HEK293 (cell line): ENCODE data around the gene PTPRN2.

Experiments
- CTCF ChIA-PET: fragments of 350-600 bp; formaldehyde crosslinking; extraction: SDS; loops from one replicate; lab custom pipeline; 2021; ENCODE audit warnings: antibody characterized with exemption; lab: Yijun Ruan, JAX
- POLR2A ChIA-PET: fragments of 300-600 bp; formaldehyde crosslinking; extraction: SDS; loops from one replicate; lab custom pipeline; 2020; ENCODE audit warnings: antibody characterized with exemption, inconsistent platforms; lab: Yijun Ruan, JAX
- H3K27ac ChIP-seq: fragments of 200-500 bp; sonication (Bioruptor generic); 2 replicates; pipeline ENCODE4 v1.5.1; 2014; ENCODE audit warnings: low read depth, low read length, control low read depth, inconsistent platforms; ENCODE audit errors: extremely low read depth
- H3K36me3 ChIP-seq, 2 experiments: fragments of 200-500 bp in 1 of 2; sonication (Bioruptor generic) in 1 of 2; 1 replicate in 1 of 2; 2 replicates in 1 of 2; pipeline ENCODE4 v1.5.1; 2014 to 2017; ENCODE audit warnings: inconsistent platforms in 2 of 2, low read length in 2 of 2; ENCODE audit not compliant: control insufficient read depth in 2 of 2, insufficient read depth in 1 of 2
- H3K4me1 ChIP-seq: fragments of 200-500 bp; sonication (Bioruptor generic); 2 replicates; pipeline ENCODE4 v1.5.1; 2014; ENCODE audit warnings: mild to moderate bottlenecking, low read length, inconsistent platforms; ENCODE audit not compliant: control insufficient read depth, insufficient read depth
- H3K4me3 ChIP-seq: 2 replicates; pipeline ENCODE4 v1.5.1; 2011; ENCODE audit warnings: low read depth, mild to moderate bottlenecking, control low read depth, low read length, moderate library complexity
- H3K9me3 ChIP-seq: fragments of 200-500 bp; sonication (Bioruptor generic); 2 replicates; pipeline ENCODE4 v1.5.1; 2014; ENCODE audit warnings: low read depth, low read length, inconsistent platforms; ENCODE audit not compliant: control insufficient read depth, insufficient read depth
- GLIS1 ChIP-seq: fragments of 450-650 bp; formaldehyde crosslinking; IDR thresholded peaks from 2 replicates; pipeline ENCODE4 v1.5.1; 2016; ENCODE audit warnings: missing biosample characterization, missing genetic modification characterization
- INSM2 ChIP-seq: fragments of 450-650 bp; formaldehyde crosslinking; IDR thresholded peaks from 2 replicates; pipeline ENCODE4 v1.5.1; 2016; ENCODE audit warnings: missing biosample characterization, missing genetic modification characterization
- KLF17 ChIP-seq: fragments of 450-650 bp; formaldehyde crosslinking; IDR thresholded peaks from 2 replicates; pipeline ENCODE4 v1.5.1; 2016; ENCODE audit warnings: missing biosample characterization, missing genetic modification characterization
- SCRT2 ChIP-seq: fragments of 450-650 bp; formaldehyde crosslinking; IDR thresholded peaks from 2 replicates; pipeline ENCODE4 v1.5.1; 2016; ENCODE audit warnings: missing biosample characterization, missing genetic modification characterization
- ZBTB11 ChIP-seq: fragments of 450-650 bp; formaldehyde crosslinking; conservative IDR thresholded peaks from 2 replicates; pipeline ENCODE4 v1.5.1; 2016; ENCODE audit warnings: low read depth, missing biosample characterization, missing genetic modification characterization
- ZBTB21 ChIP-seq: fragments of 450-650 bp; formaldehyde crosslinking; IDR thresholded peaks from 2 replicates; pipeline ENCODE4 v1.5.1; 2017; ENCODE audit warnings: missing biosample characterization, missing genetic modification characterization
- ZEB2 ChIP-seq: fragments of 450-650 bp; formaldehyde crosslinking; IDR thresholded peaks from 2 replicates; pipeline ENCODE4 v1.5.1; 2016; ENCODE audit warnings: missing biosample characterization, missing genetic modification characterization
- ZNF112 ChIP-seq: fragments of 450-650 bp; formaldehyde crosslinking; IDR thresholded peaks from 2 replicates; pipeline ENCODE4 v1.5.0; 2017; ENCODE audit warnings: missing biosample characterization, missing genetic modification characterization
- ZNF16 ChIP-seq: fragments of 450-650 bp; formaldehyde crosslinking; IDR thresholded peaks from 2 replicates; pipeline ENCODE4 v1.5.1; 2016; ENCODE audit warnings: low read depth, missing biosample characterization, missing genetic modification characterization
- ZNF24 ChIP-seq: fragments of 450-650 bp; formaldehyde crosslinking; IDR thresholded peaks from 2 replicates; pipeline ENCODE4 v1.5.1; 2016; ENCODE audit warnings: missing biosample characterization, missing genetic modification characterization
- ZNF311 ChIP-seq: fragments of 450-650 bp; formaldehyde crosslinking; IDR thresholded peaks from 2 replicates; pipeline ENCODE4 v1.5.1; 2017; ENCODE audit warnings: missing biosample characterization, missing genetic modification characterization, borderline replicate concordance
- ZNF416 ChIP-seq: fragments of 450-650 bp; formaldehyde crosslinking; IDR thresholded peaks from 2 replicates; pipeline ENCODE4 v1.5.1; 2016; ENCODE audit warnings: missing biosample characterization, missing genetic modification characterization
- ZNF449 ChIP-seq: fragments of 450-650 bp; formaldehyde crosslinking; IDR thresholded peaks from 2 replicates; pipeline ENCODE4 v1.5.1; 2017; ENCODE audit warnings: missing biosample characterization, mild to moderate bottlenecking, missing genetic modification characterization, moderate library complexity
- ZNF514 ChIP-seq: fragments of 450-650 bp; formaldehyde crosslinking; IDR thresholded peaks from 2 replicates; pipeline ENCODE4 v1.5.1; 2016; ENCODE audit warnings: missing biosample characterization, missing genetic modification characterization
- ZNF660 ChIP-seq: fragments of 450-650 bp; IDR thresholded peaks from 2 replicates; pipeline ENCODE4 v1.5.1; 2018; ENCODE audit warnings: missing biosample characterization, mild to moderate bottlenecking, missing genetic modification characterization
- ZNF837 ChIP-seq: fragments of 450-650 bp; formaldehyde crosslinking; IDR thresholded peaks from 2 replicates; pipeline ENCODE4 v1.5.1; 2016; ENCODE audit warnings: missing biosample characterization, missing genetic modification characterization

Gene PTPRN2

GRCh38 chr7:157604661-157605381 is 982.8 kb downstream of the PTPRN2 start:
- no peak overlapping the region for H3K27ac ChIP-seq
- ChIA-PET CTCF (no interaction called here), POLR2A (no interaction called here)
- no peaks in the 10 kb centered on the region for H3K9me3 ChIP-seq
- H3K4me1 ChIP-seq = no peaks in the 10 kb centered on the region
- H3K36me3 ChIP-seq = no peaks in the 10 kb centered on the region
- TF ChIP-seq ZNF660 (tag by site-specific recombination) (no peak), ZNF112 (tag by site-specific recombination) (no peak), KLF17 (tag by site-specific recombination) (no peak), ZNF514 (no peak), ZNF416 (tag by site-specific recombination) (no peak), ZBTB11 (no peak), SCRT2 (tag by site-specific recombination) (no peak), ZEB2 (tag by site-specific recombination) (no peak), ZBTB21 (tag by site-specific recombination) (no peak), ZNF449 (tag by site-specific recombination) (no peak), INSM2 (tag by site-specific recombination) (no peak), GLIS1 (tag by site-specific recombination) (no peak)
- H3K4me3 ChIP-seq = no peak overlapping the region

- CTCF ChIA-PET = no interaction called here
- H3K4me1 ChIP-seq = no peaks in the 10 kb centered on the region
- no peaks in the 10 kb centered on the region for H3K9me3 ChIP-seq
- TF ChIP-seq ZNF837 (tag by site-specific recombination) (no peak), ZNF16 (no peak), ZNF24 (tag by site-specific recombination) (no peak), ZNF311 (tag by site-specific recombination) (no peak)
- no peak overlapping the region for H3K4me3 ChIP-seq
- no peak overlapping the region for H3K27ac ChIP-seq
- POLR2A ChIA-PET = no interaction called here
- no peaks in the 10 kb centered on the region for H3K36me3 ChIP-seq
These were observed 983.9 kb downstream of the PTPRN2 start for GRCh38 chr7:157603716-157604115.
